Astrocyte (in vitro differentiated cells and primary cell): Measurements from ENCODE around the gene THRAP3. TPM values are rescaled to one million over a fixed set of nuclear protein-coding genes. Genes with fewer than 3 reads are reported as not detected.

ENCODE experiments used
- DNase-seq: peaks from one replicate; pipeline ENCODE4 v3.0.0-alpha.2; 2010; ENCODE audit warnings: low read depth
- FAIRE-seq: peaks from 2 replicates; lab custom pipeline; 2011; peaks lifted over from hg19 to GRCh38; lab: Jason Lieb, UNC
- H2AFZ ChIP-seq: 2 replicates; pipeline ENCODE4 v1.6.0; 2012; ENCODE audit warnings: low read depth, low read length, inconsistent platforms
- H3K27ac ChIP-seq: 2 replicates; pipeline ENCODE4 v1.5.1; 2011; ENCODE audit warnings: low read depth, low read length, inconsistent platforms
- H3K27me3 ChIP-seq: 2 replicates; pipeline ENCODE4 v1.6.0; 2011; ENCODE audit warnings: low read length, inconsistent platforms; ENCODE audit not compliant: insufficient read depth
- H3K36me3 ChIP-seq: 2 replicates; pipeline ENCODE4 v1.5.1; 2011; ENCODE audit warnings: low read length, inconsistent platforms; ENCODE audit not compliant: insufficient read depth
- H3K4me1 ChIP-seq: 2 replicates; pipeline ENCODE4 v1.5.1; 2011; ENCODE audit warnings: low read length, inconsistent platforms; ENCODE audit not compliant: insufficient read depth
- H3K4me2 ChIP-seq: 2 replicates; pipeline ENCODE4 v1.6.0; 2012; ENCODE audit warnings: low read length, inconsistent platforms
- H3K4me3 ChIP-seq: 2 replicates; pipeline ENCODE4 v1.5.1; 2011; ENCODE audit warnings: low read depth, mild to moderate bottlenecking, low read length, inconsistent platforms; ENCODE audit not compliant: insufficient read depth
- H3K79me2 ChIP-seq: 2 replicates; pipeline ENCODE4 v1.6.0; 2012; ENCODE audit warnings: mild to moderate bottlenecking, low read length, inconsistent platforms; ENCODE audit not compliant: insufficient read depth
- H3K9ac ChIP-seq: 2 replicates; pipeline ENCODE4 v1.6.0; 2012; ENCODE audit warnings: mild to moderate bottlenecking, low read length, inconsistent platforms
- H3K9me3 ChIP-seq: 2 replicates; pipeline ENCODE4 v1.5.1; 2012; ENCODE audit warnings: low read depth, mild to moderate bottlenecking, low read length, inconsistent platforms; ENCODE audit not compliant: insufficient read depth
- H4K20me1 ChIP-seq: 2 replicates; pipeline ENCODE4 v1.6.0; 2012; ENCODE audit warnings: low read length, inconsistent platforms; ENCODE audit not compliant: insufficient read depth
- H3K27ac Mint-ChIP-seq: one replicate; pipeline ENCODE4 v1.8.0; 2021; ENCODE audit warnings: mild to moderate bottlenecking, mixed read lengths; ENCODE audit not compliant: unreplicated experiment
- H3K27me3 Mint-ChIP-seq: one replicate; pipeline ENCODE4 v1.8.0; 2021; ENCODE audit warnings: low read depth, mixed read lengths; ENCODE audit not compliant: unreplicated experiment
- H3K36me3 Mint-ChIP-seq: one replicate; pipeline ENCODE4 v1.8.0; 2021; ENCODE audit warnings: low read depth, mixed read lengths; ENCODE audit not compliant: unreplicated experiment
- H3K4me1 Mint-ChIP-seq: one replicate; pipeline ENCODE4 v1.8.0; 2021; ENCODE audit warnings: low read depth, mixed read lengths; ENCODE audit not compliant: unreplicated experiment
- H3K4me3 Mint-ChIP-seq: one replicate; pipeline ENCODE4 v1.8.0; 2021; ENCODE audit warnings: mild to moderate bottlenecking, moderate library complexity, mixed read lengths; ENCODE audit not compliant: unreplicated experiment
- H3K9me3 Mint-ChIP-seq: one replicate; pipeline ENCODE4 v1.8.0; 2021; ENCODE audit warnings: mild to moderate bottlenecking, mixed read lengths; ENCODE audit not compliant: unreplicated experiment
- EZH2 ChIP-seq: IDR thresholded peaks from 2 replicates; pipeline ENCODE4 v1.6.1; 2012; ENCODE audit warnings: mild to moderate bottlenecking, low read length, inconsistent platforms; ENCODE audit not compliant: insufficient read depth
- total RNA-seq: library from RNA; stranded (reverse); gene quantifications from 2 replicates; pipeline ENCODE4 v1.2.1, GENCODE V29; 2021
- TF ChIP-seq, protein P1 (sequence below): IDR thresholded peaks from 2 replicates; pipeline ENCODE4 v1.5.1; 2011; ENCODE audit warnings: low read depth, mild to moderate bottlenecking, inconsistent platforms, low read length, moderate library complexity; ENCODE audit not compliant: insufficient read depth

THRAP3 gene
- total RNA-seq, 1 donor from 2014 or later, result 109 TPM

DNA sequence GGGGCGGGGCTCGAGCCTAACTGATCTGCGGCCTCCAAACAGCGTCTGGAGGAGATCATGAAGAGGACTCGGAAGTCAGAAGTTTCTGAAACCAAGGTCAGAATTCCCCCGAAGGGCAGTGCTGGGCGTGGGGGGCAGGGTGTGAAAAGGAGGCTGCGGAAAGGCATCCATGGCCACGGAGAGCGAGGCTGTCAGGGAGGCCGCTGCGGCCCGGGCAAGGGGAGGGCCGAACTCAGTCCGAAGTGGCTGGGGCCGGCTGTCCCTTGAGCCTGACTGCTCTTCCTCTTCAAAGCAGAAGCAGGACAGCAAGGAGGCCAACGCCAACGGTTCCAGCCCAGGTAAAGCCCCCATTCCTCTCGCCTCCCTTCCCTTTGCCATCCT, 45.0 kb upstream of the THRAP3 start:
- H3K9ac ChIP-seq, result no peak overlapping the region
- Mint-ChIP-seq H3K9me3 (no peaks in the 10 kb centered on the region), H3K4me1 (peaks cover 13% of the 10 kb centered on the region), H3K36me3 (peaks cover 30% of the 10 kb centered on the region), H3K27ac (no peak overlapping the region), H3K4me3 (no peak overlapping the region), H3K27me3 (no peaks in the 10 kb centered on the region)
- H4K20me1 ChIP-seq, result peaks cover 58% of the 10 kb centered on the region
- H2AFZ ChIP-seq, result no peak overlapping the region
- no peak overlapping the region for H3K4me3 ChIP-seq
- TF ChIP-seq, protein P1, sequence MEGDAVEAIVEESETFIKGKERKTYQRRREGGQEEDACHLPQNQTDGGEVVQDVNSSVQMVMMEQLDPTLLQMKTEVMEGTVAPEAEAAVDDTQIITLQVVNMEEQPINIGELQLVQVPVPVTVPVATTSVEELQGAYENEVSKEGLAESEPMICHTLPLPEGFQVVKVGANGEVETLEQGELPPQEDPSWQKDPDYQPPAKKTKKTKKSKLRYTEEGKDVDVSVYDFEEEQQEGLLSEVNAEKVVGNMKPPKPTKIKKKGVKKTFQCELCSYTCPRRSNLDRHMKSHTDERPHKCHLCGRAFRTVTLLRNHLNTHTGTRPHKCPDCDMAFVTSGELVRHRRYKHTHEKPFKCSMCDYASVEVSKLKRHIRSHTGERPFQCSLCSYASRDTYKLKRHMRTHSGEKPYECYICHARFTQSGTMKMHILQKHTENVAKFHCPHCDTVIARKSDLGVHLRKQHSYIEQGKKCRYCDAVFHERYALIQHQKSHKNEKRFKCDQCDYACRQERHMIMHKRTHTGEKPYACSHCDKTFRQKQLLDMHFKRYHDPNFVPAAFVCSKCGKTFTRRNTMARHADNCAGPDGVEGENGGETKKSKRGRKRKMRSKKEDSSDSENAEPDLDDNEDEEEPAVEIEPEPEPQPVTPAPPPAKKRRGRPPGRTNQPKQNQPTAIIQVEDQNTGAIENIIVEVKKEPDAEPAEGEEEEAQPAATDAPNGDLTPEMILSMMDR, result no peak
- TF ChIP-seq EZH2, result no peak
- FAIRE-seq, result no peak
- H3K27ac ChIP-seq, result no peak overlapping the region
- peaks cover 35% of the 10 kb centered on the region for H3K79me2 ChIP-seq
- no peaks in the 10 kb centered on the region for H3K9me3 ChIP-seq
- H3K4me1 ChIP-seq, result peaks cover 14% of the 10 kb centered on the region
- no peak for DNase-seq
- no peaks in the 10 kb centered on the region for H3K27me3 ChIP-seq
- peaks cover 36% of the 10 kb centered on the region for H3K36me3 ChIP-seq
- no peak overlapping the region for H3K4me2 ChIP-seq

DNA sequence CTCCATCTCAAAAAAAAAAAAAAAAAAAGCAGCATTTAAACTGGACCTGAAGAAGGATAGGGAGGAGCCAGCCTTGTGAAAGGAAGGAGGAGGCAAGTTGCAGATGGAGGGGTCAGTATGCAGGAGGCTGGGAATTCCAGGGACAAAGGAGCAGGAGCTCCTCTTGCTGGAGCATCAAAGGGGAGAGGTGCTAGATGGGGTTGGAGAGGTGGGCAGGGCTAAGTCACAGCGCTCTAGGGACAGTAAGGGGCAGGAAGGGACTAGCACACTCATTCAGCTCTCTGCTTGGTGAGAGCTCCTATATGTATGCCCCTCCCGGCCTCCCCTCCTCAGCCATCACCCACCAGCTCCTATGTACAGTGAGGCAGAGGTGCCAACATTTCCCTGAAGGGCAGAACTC, 41.5 kb upstream of the THRAP3 start:
- Mint-ChIP-seq H3K27ac (no peak overlapping the region), H3K9me3 (no peaks in the 10 kb centered on the region), H3K4me3 (no peak overlapping the region), H3K4me1 (peaks cover 8% of the 10 kb centered on the region), H3K36me3 (peaks cover 29% of the 10 kb centered on the region), H3K27me3 (no peaks in the 10 kb centered on the region)
- Histone ChIP-seq H3K4me3 (no peak overlapping the region), H3K9ac (no peak overlapping the region), H3K27me3 (no peaks in the 10 kb centered on the region), H3K27ac (no peak overlapping the region), H3K79me2 (peaks cover 4% of the 10 kb centered on the region), H3K4me1 (peaks cover 5% of the 10 kb centered on the region), H3K4me2 (no peak overlapping the region), H3K36me3 (peaks cover 23% of the 10 kb centered on the region), H3K9me3 (no peaks in the 10 kb centered on the region), H2AFZ (no peak overlapping the region), H4K20me1 (peaks cover 26% of the 10 kb centered on the region)
- FAIRE-seq (no peak), DNase-seq (no peak)
- TF ChIP-seq, protein P1, result no peak
- no peak for TF ChIP-seq EZH2

DNA sequence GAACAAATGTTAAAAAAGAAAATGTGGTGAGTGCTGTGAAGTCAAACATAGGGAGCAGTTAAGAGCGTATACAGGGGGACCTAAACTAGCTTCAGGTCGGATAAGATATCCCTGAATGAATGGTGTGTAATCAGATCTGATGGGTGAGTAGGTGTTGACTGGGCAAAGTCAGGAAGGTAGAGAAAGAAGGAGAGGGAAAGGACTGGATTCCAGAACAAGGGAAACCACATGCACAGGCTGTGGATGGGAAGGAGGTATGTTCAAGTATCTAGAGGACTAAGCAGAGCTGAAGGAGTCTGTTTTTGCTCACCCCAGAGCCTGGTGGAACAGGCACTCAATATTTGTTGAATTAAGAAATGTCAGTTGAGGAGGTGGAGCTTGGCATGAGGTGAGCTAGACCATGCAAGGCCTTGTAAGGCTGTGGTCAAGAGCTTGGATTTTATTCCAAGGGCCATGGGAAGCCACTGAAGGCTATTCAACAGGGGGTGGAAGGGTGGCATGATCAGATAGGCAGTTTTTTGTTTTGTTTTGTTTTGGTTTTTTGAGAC, 40.9 kb upstream of the THRAP3 start:
- Histone ChIP-seq H3K27me3 (no peaks in the 10 kb centered on the region), H3K79me2 (peaks cover 4% of the 10 kb centered on the region), H3K9me3 (no peaks in the 10 kb centered on the region), H4K20me1 (peaks cover 25% of the 10 kb centered on the region), H3K4me1 (peaks cover 11% of the 10 kb centered on the region), H3K4me2 (no peak overlapping the region), H3K36me3 (peaks cover 23% of the 10 kb centered on the region), H2AFZ (no peak overlapping the region), H3K9ac (no peak overlapping the region), H3K4me3 (no peak overlapping the region), H3K27ac (no peak overlapping the region)
- Mint-ChIP-seq H3K27me3 (no peaks in the 10 kb centered on the region), H3K4me3 (no peak overlapping the region), H3K36me3 (peaks cover 29% of the 10 kb centered on the region), H3K4me1 (peaks cover 12% of the 10 kb centered on the region), H3K9me3 (no peaks in the 10 kb centered on the region), H3K27ac (peak overlapping the region; percentile 16)
- FAIRE-seq (no peak), DNase-seq (no peak)
- TF ChIP-seq EZH2, result no peak
- TF ChIP-seq, protein P1, result no peak
